ENCODE results near the gene ARHGEF10L.

Gene ARHGEF10L

GRCh38 chr1:17509363-17509762 lies 30.1 kb upstream of the ARHGEF10L start:
- Histone ChIP-seq H3K27ac (ENCODE audit: insufficient read depth, low read length, poor library complexity, severe bottlenecking) (no peak overlapping the region), H3K9me3 (ENCODE audit: control insufficient read depth, low read length) (no peaks in the 10 kb centered on the region), H3K36me3 (ENCODE audit: control insufficient read depth, insufficient read depth, low read length) (no peaks in the 10 kb centered on the region), H3K27me3 (replicated peaks; ENCODE audit: control insufficient read depth, insufficient read depth, low read length, poor library complexity, severe bottlenecking) (no peaks in the 10 kb centered on the region), H3K4me3 (ENCODE audit: insufficient read depth, low read depth, low read length, poor library complexity, severe bottlenecking) (no peak overlapping the region), H3K4me1 (ENCODE audit: control insufficient read depth, insufficient read depth, low read length, poor library complexity, severe bottlenecking) (no peaks in the 10 kb centered on the region)
- DNase-seq, result no peak

- no peak for DNase-seq
Observed at GRCh38 chr1:17510138-17510537, 29.4 kb upstream of the ARHGEF10L start.

DNA sequence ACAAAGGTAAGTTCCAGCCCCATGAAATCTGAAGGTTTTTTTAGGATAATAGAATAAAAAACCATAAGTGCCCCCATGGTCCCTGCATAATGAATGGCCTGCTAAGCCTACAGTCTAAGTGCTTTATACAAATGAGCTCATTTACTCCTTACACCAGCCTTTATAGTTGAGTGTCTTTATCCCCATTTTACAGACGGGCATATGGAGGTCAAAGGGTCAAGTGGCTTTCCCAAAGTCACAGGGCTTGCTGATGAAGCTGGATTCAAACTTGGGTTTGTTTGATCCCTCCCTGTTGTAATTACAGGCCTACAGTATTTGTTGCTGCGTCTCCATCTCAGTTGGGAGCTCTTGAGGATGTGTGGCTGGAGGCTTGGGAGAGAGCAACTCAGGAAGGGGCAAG lies 28.3 kb upstream of the ARHGEF10L start:
- H3K27me3 ChIP-seq (replicated peaks; ENCODE audit: control insufficient read depth, insufficient read depth, low read length, poor library complexity, severe bottlenecking), result no peaks in the 10 kb centered on the region
- no peak overlapping the region for H3K4me3 ChIP-seq (ENCODE audit: insufficient read depth, low read depth, low read length, poor library complexity, severe bottlenecking)
- DNase-seq, result no peak
- no peaks in the 10 kb centered on the region for H3K4me1 ChIP-seq (ENCODE audit: control insufficient read depth, insufficient read depth, low read length, poor library complexity, severe bottlenecking)
- no peaks in the 10 kb centered on the region for H3K9me3 ChIP-seq (ENCODE audit: control insufficient read depth, low read length)
- H3K27ac ChIP-seq (ENCODE audit: insufficient read depth, low read length, poor library complexity, severe bottlenecking), result no peak overlapping the region
- H3K36me3 ChIP-seq (ENCODE audit: control insufficient read depth, insufficient read depth, low read length), result no peaks in the 10 kb centered on the region

More at GRCh38 chr1:17510138-17510537, 29.4 kb upstream of the ARHGEF10L start:
- no peaks in the 10 kb centered on the region for H3K4me1 ChIP-seq (ENCODE audit: control insufficient read depth, insufficient read depth, low read length, poor library complexity, severe bottlenecking)
- no peaks in the 10 kb centered on the region for H3K36me3 ChIP-seq (ENCODE audit: control insufficient read depth, insufficient read depth, low read length)
- no peak overlapping the region for H3K27ac ChIP-seq (ENCODE audit: insufficient read depth, low read length, poor library complexity, severe bottlenecking)
- no peaks in the 10 kb centered on the region for H3K9me3 ChIP-seq (ENCODE audit: control insufficient read depth, low read length)
- no peaks in the 10 kb centered on the region for H3K27me3 ChIP-seq (replicated peaks; ENCODE audit: control insufficient read depth, insufficient read depth, low read length, poor library complexity, severe bottlenecking)
- H3K4me3 ChIP-seq (ENCODE audit: insufficient read depth, low read depth, low read length, poor library complexity, severe bottlenecking), result no peak overlapping the region

- Histone ChIP-seq H3K4me3 (ENCODE audit: insufficient read depth, low read depth, low read length, poor library complexity, severe bottlenecking) (no peak overlapping the region), H3K27me3 (replicated peaks; ENCODE audit: control insufficient read depth, insufficient read depth, low read length, poor library complexity, severe bottlenecking) (peaks cover 4% of the 10 kb centered on the region), H3K4me1 (ENCODE audit: control insufficient read depth, insufficient read depth, low read length, poor library complexity, severe bottlenecking) (no peaks in the 10 kb centered on the region), H3K9me3 (ENCODE audit: control insufficient read depth, low read length) (no peaks in the 10 kb centered on the region), H3K36me3 (ENCODE audit: control insufficient read depth, insufficient read depth, low read length) (no peaks in the 10 kb centered on the region), H3K27ac (ENCODE audit: insufficient read depth, low read length, poor library complexity, severe bottlenecking) (no peak overlapping the region)
- no peak for DNase-seq
Observed at GRCh38 chr1:17513131-17513530, 26.4 kb upstream of the ARHGEF10L start.

DNA sequence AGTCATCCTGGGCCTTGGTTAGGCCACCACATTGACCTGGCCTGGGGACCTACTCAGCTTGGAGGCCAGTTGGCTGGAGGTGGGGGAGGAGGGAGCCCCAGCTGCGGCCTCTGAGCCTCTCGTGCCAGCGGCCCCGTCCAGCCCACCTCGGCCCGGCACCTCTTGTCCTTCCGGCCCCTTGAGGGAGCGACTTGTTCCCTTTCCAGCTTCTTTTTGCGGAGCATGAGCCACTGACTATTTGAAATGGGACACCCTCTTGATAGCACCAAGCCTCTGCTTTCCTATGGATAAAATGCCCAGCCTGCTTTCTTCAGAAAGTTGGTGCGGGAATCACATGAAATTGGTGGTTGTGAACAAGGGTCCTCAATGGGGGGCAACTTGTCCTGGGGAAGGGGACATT lies 24.7 kb upstream of the ARHGEF10L start:
- Histone ChIP-seq H3K4me3 (ENCODE audit: insufficient read depth, low read depth, low read length, poor library complexity, severe bottlenecking) (no peak overlapping the region), H3K4me1 (ENCODE audit: control insufficient read depth, insufficient read depth, low read length, poor library complexity, severe bottlenecking) (no peaks in the 10 kb centered on the region), H3K27me3 (replicated peaks; ENCODE audit: control insufficient read depth, insufficient read depth, low read length, poor library complexity, severe bottlenecking) (peaks cover 4% of the 10 kb centered on the region), H3K9me3 (ENCODE audit: control insufficient read depth, low read length) (no peaks in the 10 kb centered on the region), H3K27ac (ENCODE audit: insufficient read depth, low read length, poor library complexity, severe bottlenecking) (no peak overlapping the region), H3K36me3 (ENCODE audit: control insufficient read depth, insufficient read depth, low read length) (no peaks in the 10 kb centered on the region)
- no peak for DNase-seq

GRCh38 chr1:17515902-17516301 lies 23.6 kb upstream of the ARHGEF10L start:
- no peaks in the 10 kb centered on the region for H3K4me1 ChIP-seq (ENCODE audit: control insufficient read depth, insufficient read depth, low read length, poor library complexity, severe bottlenecking)

GRCh38 chr1:17516303-17517214 lies 22.9 kb upstream of the ARHGEF10L start:
- H3K36me3 ChIP-seq (ENCODE audit: control insufficient read depth, insufficient read depth, low read length), result no peaks in the 10 kb centered on the region
- H3K4me3 ChIP-seq (ENCODE audit: insufficient read depth, low read depth, low read length, poor library complexity, severe bottlenecking), result no peak overlapping the region
- H3K27me3 ChIP-seq (replicated peaks; ENCODE audit: control insufficient read depth, insufficient read depth, low read length, poor library complexity, severe bottlenecking), result peaks cover 4% of the 10 kb centered on the region
- no peaks in the 10 kb centered on the region for H3K4me1 ChIP-seq (ENCODE audit: control insufficient read depth, insufficient read depth, low read length, poor library complexity, severe bottlenecking)
- DNase-seq, result no peak
- no peaks in the 10 kb centered on the region for H3K9me3 ChIP-seq (ENCODE audit: control insufficient read depth, low read length)
- no peak overlapping the region for H3K27ac ChIP-seq (ENCODE audit: insufficient read depth, low read length, poor library complexity, severe bottlenecking)

More at GRCh38 chr1:17515902-17516301, 23.6 kb upstream of the ARHGEF10L start:
- no peaks in the 10 kb centered on the region for H3K9me3 ChIP-seq (ENCODE audit: control insufficient read depth, low read length)
- H3K27me3 ChIP-seq (replicated peaks; ENCODE audit: control insufficient read depth, insufficient read depth, low read length, poor library complexity, severe bottlenecking), result peaks cover 4% of the 10 kb centered on the region
- DNase-seq, result no peak
- no peaks in the 10 kb centered on the region for H3K36me3 ChIP-seq (ENCODE audit: control insufficient read depth, insufficient read depth, low read length)
- no peak overlapping the region for H3K27ac ChIP-seq (ENCODE audit: insufficient read depth, low read length, poor library complexity, severe bottlenecking)
- no peak overlapping the region for H3K4me3 ChIP-seq (ENCODE audit: insufficient read depth, low read depth, low read length, poor library complexity, severe bottlenecking)

GRCh38 chr1:17520041-17520440 lies 19.5 kb upstream of the ARHGEF10L start:
- Histone ChIP-seq H3K27ac (ENCODE audit: insufficient read depth, low read length, poor library complexity, severe bottlenecking) (no peak overlapping the region), H3K4me3 (ENCODE audit: insufficient read depth, low read depth, low read length, poor library complexity, severe bottlenecking) (no peak overlapping the region), H3K9me3 (ENCODE audit: control insufficient read depth, low read length) (no peaks in the 10 kb centered on the region), H3K27me3 (replicated peaks; ENCODE audit: control insufficient read depth, insufficient read depth, low read length, poor library complexity, severe bottlenecking) (peaks cover 4% of the 10 kb centered on the region), H3K36me3 (ENCODE audit: control insufficient read depth, insufficient read depth, low read length) (no peaks in the 10 kb centered on the region), H3K4me1 (ENCODE audit: control insufficient read depth, insufficient read depth, low read length, poor library complexity, severe bottlenecking) (no peaks in the 10 kb centered on the region)
- DNase-seq, result no peak

GRCh38 chr1:17520473-17521319 lies 18.8 kb upstream of the ARHGEF10L start:
- DNase-seq, result no peak
- Histone ChIP-seq H3K27me3 (replicated peaks; ENCODE audit: control insufficient read depth, insufficient read depth, low read length, poor library complexity, severe bottlenecking) (peaks cover 4% of the 10 kb centered on the region), H3K4me3 (ENCODE audit: insufficient read depth, low read depth, low read length, poor library complexity, severe bottlenecking) (no peak overlapping the region), H3K36me3 (ENCODE audit: control insufficient read depth, insufficient read depth, low read length) (no peaks in the 10 kb centered on the region), H3K9me3 (ENCODE audit: control insufficient read depth, low read length) (no peaks in the 10 kb centered on the region), H3K27ac (ENCODE audit: insufficient read depth, low read length, poor library complexity, severe bottlenecking) (no peak overlapping the region), H3K4me1 (ENCODE audit: control insufficient read depth, insufficient read depth, low read length, poor library complexity, severe bottlenecking) (no peaks in the 10 kb centered on the region)
